IMR-90 (cell line): ENCODE results near the gene NCOA7. TPM values are rescaled to one million over a fixed set of nuclear protein-coding genes. Genes with fewer than 3 reads are reported as not detected.

Experiments used
- ATAC-seq: fragments of 200-7000 bp; cut with Tn5 transposase; 2 replicates; pipeline ENCODE4 v1.9.1; 2020; ENCODE audit warnings: low read depth, mild to moderate bottlenecking, moderate library complexity
- BruUV-seq: library from RNA; stranded (reverse); fragments of 400-500 nt; replicated peaks from 2 replicates; lab custom pipeline; 2021; lab: Mats Ljungman, UMichigan
- CTCF ChIA-PET: fragments of 300-600 bp; formaldehyde crosslinking; extraction: SDS; loops from one replicate; lab custom pipeline; 2021; ENCODE audit warnings: antibody characterized with exemption; lab: Yijun Ruan, JAX
- POLR2A ChIA-PET: fragments of 300-600 bp; sonication (Branson Sonifier 250); formaldehyde crosslinking; loops from one replicate; lab custom pipeline; 2022; ENCODE audit warnings: antibody characterized with exemption; ENCODE audit not compliant: unreplicated experiment; lab: Charles Lee
- DNase-seq: peaks from one replicate; pipeline ENCODE4 v3.0.0; 2013
- H2AFZ ChIP-seq: replicated peaks from 2 replicates; pipeline ENCODE3; 2013; ENCODE audit warnings: low read length, mild to moderate bottlenecking; ENCODE audit not compliant: poor library complexity
- H2AK5ac ChIP-seq: 2 replicates; pipeline ENCODE4 v1.6.1; 2013; ENCODE audit warnings: low read depth, low read length, inconsistent platforms
- H2AK9ac ChIP-seq: replicated peaks from 2 replicates; pipeline ENCODE3; 2013; ENCODE audit warnings: mild to moderate bottlenecking, low read depth, low read length, moderate library complexity; ENCODE audit not compliant: poor library complexity
- H2BK120ac ChIP-seq: 2 replicates; pipeline ENCODE4 v1.6.1; 2013; ENCODE audit warnings: low read depth, low read length, inconsistent platforms
- H2BK15ac ChIP-seq: 3 replicates; pipeline ENCODE4 v1.6.1; 2013; ENCODE audit warnings: low read depth, low read length, inconsistent platforms
- H2BK20ac ChIP-seq: 2 replicates; pipeline ENCODE4 v1.6.1; 2013; ENCODE audit warnings: low read depth, mild to moderate bottlenecking, inconsistent platforms, low read length, moderate library complexity
- H2BK5ac ChIP-seq: 2 replicates; pipeline ENCODE4 v1.6.1; 2013; ENCODE audit warnings: mild to moderate bottlenecking, low read depth, low read length, inconsistent platforms; ENCODE audit not compliant: poor library complexity, severe bottlenecking
- H3K14ac ChIP-seq: replicated peaks from 2 replicates; pipeline ENCODE4 v1.6.1; 2013; ENCODE audit warnings: low read depth, low read length, inconsistent platforms
- H3K18ac ChIP-seq: 2 replicates; pipeline ENCODE4 v1.6.1; 2013; ENCODE audit warnings: low read depth, low read length, control low read depth
- H3K23ac ChIP-seq: 2 replicates; pipeline ENCODE4 v1.6.1; 2013; ENCODE audit warnings: low read depth, low read length, inconsistent platforms
- H3K27ac ChIP-seq: 2 replicates; pipeline ENCODE4 v1.5.1; 2013; ENCODE audit warnings: mild to moderate bottlenecking, control low read depth, low read length; ENCODE audit not compliant: insufficient read depth
- H3K27me3 ChIP-seq: 2 replicates; pipeline ENCODE4 v1.6.1; 2013; ENCODE audit warnings: low read length; ENCODE audit not compliant: control insufficient read depth, insufficient read depth
- H3K36me3 ChIP-seq: 2 replicates; pipeline ENCODE4 v1.6.1; 2013; ENCODE audit warnings: low read length, mixed read lengths; ENCODE audit not compliant: control insufficient read depth, insufficient read depth
- H3K4ac ChIP-seq: 2 replicates; pipeline ENCODE4 v1.6.1; 2013; ENCODE audit warnings: low read depth, low read length, inconsistent platforms
- H3K4me1 ChIP-seq: 2 replicates; pipeline ENCODE4 v1.6.1; 2013; ENCODE audit warnings: low read length, mixed read lengths; ENCODE audit not compliant: control insufficient read depth, insufficient read depth
- H3K4me2 ChIP-seq: 2 replicates; pipeline ENCODE4 v1.6.1; 2013; ENCODE audit warnings: low read depth, mild to moderate bottlenecking, control low read depth, low read length, moderate library complexity
- H3K4me3 ChIP-seq: 2 replicates; pipeline ENCODE4 v1.5.1; 2013; ENCODE audit warnings: low read depth, mild to moderate bottlenecking, control low read depth, low read length, moderate library complexity; ENCODE audit not compliant: insufficient read depth
- H3K56ac ChIP-seq: 2 replicates; pipeline ENCODE4 v1.6.1; 2013; ENCODE audit warnings: low read length, inconsistent platforms; ENCODE audit not compliant: insufficient read depth; ENCODE audit errors: extremely low read depth
- H3K79me1 ChIP-seq, 2 experiments: 2 replicates each; pipeline ENCODE4 v1.6.1; 2013; ENCODE audit warnings: low read length in 2 of 2, inconsistent platforms in 1 of 2, low read depth in 1 of 2
- H3K9ac ChIP-seq: 2 replicates; pipeline ENCODE4 v1.6.1; 2013; ENCODE audit warnings: low read depth, low read length, control low read depth
- H3K9me1 ChIP-seq: 2 replicates; pipeline ENCODE4 v1.6.1; 2013; ENCODE audit warnings: low read length, inconsistent platforms; ENCODE audit not compliant: insufficient read depth
- H3K9me3 ChIP-seq: 2 replicates; pipeline ENCODE4 v1.6.1; 2013; ENCODE audit warnings: low read length; ENCODE audit not compliant: control insufficient read depth, insufficient read depth
- H4K20me1 ChIP-seq: 2 replicates; pipeline ENCODE4 v1.6.1; 2013; ENCODE audit warnings: low read length, inconsistent platforms; ENCODE audit not compliant: insufficient read depth
- H4K5ac ChIP-seq: 2 replicates; pipeline ENCODE4 v1.6.1; 2013; ENCODE audit warnings: mild to moderate bottlenecking, low read depth, low read length, control low read depth
- H4K8ac ChIP-seq, 2 experiments: 2 replicates each; pipeline ENCODE4 v1.6.1; 2013; ENCODE audit warnings: low read depth in 2 of 2, low read length in 2 of 2, control low read depth in 1 of 2, inconsistent platforms in 1 of 2
- H4K91ac ChIP-seq: 2 replicates; pipeline ENCODE4 v1.6.1; 2013; ENCODE audit warnings: low read depth, low read length, inconsistent platforms; ENCODE audit not compliant: insufficient read depth
- BHLHE40 ChIP-seq: fragments of 150-350 bp; IDR thresholded peaks from 2 replicates; pipeline ENCODE4 v1.6.1; 2016; ENCODE audit warnings: mild to moderate bottlenecking, low read depth, low read length
- CEBPB ChIP-seq: IDR thresholded peaks from 2 replicates; pipeline ENCODE4 v1.6.1; 2012; ENCODE audit warnings: low read depth, low read length, improper control_type of control experiment
- CHD1 ChIP-seq: IDR thresholded peaks from 2 replicates; pipeline ENCODE4 v1.6.1; 2012; ENCODE audit warnings: low read depth, low read length, improper control_type of control experiment
- MAFK ChIP-seq: IDR thresholded peaks from 2 replicates; pipeline ENCODE4 v1.6.1; 2012; ENCODE audit warnings: low read depth, low read length, improper control_type of control experiment
- MAZ ChIP-seq: IDR thresholded peaks from 2 replicates; pipeline ENCODE4 v1.6.1; 2012; ENCODE audit warnings: low read depth, mild to moderate bottlenecking, low read length, improper control_type of control experiment, moderate library complexity, borderline replicate concordance
- MXI1 ChIP-seq: IDR thresholded peaks from 2 replicates; pipeline ENCODE4 v1.6.1; 2012; ENCODE audit warnings: low read depth, mild to moderate bottlenecking, low read length, moderate library complexity, borderline replicate concordance
- POLR2A ChIP-seq: IDR thresholded peaks from 2 replicates; pipeline ENCODE4 v1.6.1; 2012; ENCODE audit warnings: mild to moderate bottlenecking, low read depth, low read length
- RAD21 ChIP-seq: IDR thresholded peaks from 2 replicates; pipeline ENCODE4 v1.6.1; 2012; ENCODE audit warnings: low read length, improper control_type of control experiment
- RCOR1 ChIP-seq: IDR thresholded peaks from 2 replicates; pipeline ENCODE4 v1.6.1; 2012; ENCODE audit warnings: mild to moderate bottlenecking, low read length, improper control_type of control experiment; ENCODE audit not compliant: insufficient replicate concordance
- RFX5 ChIP-seq: IDR thresholded peaks from 2 replicates; pipeline ENCODE4 v1.8.0; 2012; ENCODE audit warnings: low read depth, mild to moderate bottlenecking, low read length, moderate library complexity
- SMC3 ChIP-seq: fragments of 150-350 bp; IDR thresholded peaks from 2 replicates; pipeline ENCODE4 v1.6.1; 2016; ENCODE audit warnings: low read depth, mild to moderate bottlenecking, antibody characterized with exemption, low read length, moderate library complexity
- USF2 ChIP-seq: fragments of 150-350 bp; IDR thresholded peaks from 2 replicates; pipeline ENCODE4 v1.6.1; 2017; ENCODE audit warnings: mild to moderate bottlenecking, antibody characterized with exemption, low read length, low read depth
- WGBS, 2 experiments: methylation state at CpG; one replicate each; pipeline versions ENCODE4 v1.1.5 to v1.1.7; 2013; ENCODE audit warnings: missing lambda C conversion rate in 2 of 2; ENCODE audit not compliant: insufficient read length in 1 of 2; ENCODE audit errors: extremely low coverage in 2 of 2; 5-methylcytosine and 5-hydroxymethylcytosine counted together
- dilution Hi-C: fragments of 300-500 bp; cut with HindIII; formaldehyde crosslinking; loops from one replicate; pipeline ENCODE4 v1.14.3; 2018; ENCODE audit warnings: low sequenced_read_pairs; ENCODE audit not compliant: unreplicated experiment
- in situ Hi-C: fragments of 300-500 bp; cut with MboI; formaldehyde crosslinking; loops from 3 replicates; pipeline ENCODE4 v1.14.3; 2019; ENCODE audit warnings: low sequenced_read_pairs, inconsistent platforms, mixed read lengths
- intact Hi-C: fragments of 100-400 bp; cut with micrococcal nuclease; formaldehyde crosslinking; loops from 2 replicates; pipeline ENCODE4 v1.10.0; 2022
- polyA plus RNA-seq, 3 experiments: library from polyadenylated mRNA; depleted of rRNA; stranded (reverse); fragments of >200 nt; gene quantifications; 2 replicates each; pipeline ENCODE4 v1.2.3, GENCODE V29; 2012; ENCODE audit warnings: low replicate concordance in 1 of 3
- total RNA-seq: library from RNA; depleted of rRNA; stranded (reverse); fragments of >200 nt; gene quantifications from 2 replicates; pipeline ENCODE4 v1.2.3, GENCODE V29; 2012
- TF ChIP-seq, protein P1 (sequence below): conservative IDR thresholded peaks from 2 replicates; pipeline ENCODE4 v1.5.1; 2012; ENCODE audit warnings: mild to moderate bottlenecking, low read depth, low read length, improper control_type of control experiment

Gene NCOA7
- total and polyA plus RNA-seq, 2 of the 4 experiments (the other 2 are of a cell fraction) = 12.6 to 12.9 TPM

- no peak overlapping the region for H3K9ac ChIP-seq
- no peaks in the 10 kb centered on the region; the same call in 1 of the 2 replicates for H3K9me3 ChIP-seq
- no peak overlapping the region for H2BK5ac ChIP-seq
- H3K18ac ChIP-seq = no peak overlapping the region
- no peak overlapping the region for H3K23ac ChIP-seq
- in situ Hi-C loops (no loop called here), intact Hi-C loops (no loop called here), dilution Hi-C loops (no loop called here)
- H4K91ac ChIP-seq = no peak overlapping the region
- H3K27me3 ChIP-seq = peaks cover 21% of the 10 kb centered on the region
- H2AK9ac ChIP-seq = no peak overlapping the region
- H2BK15ac ChIP-seq = no peak overlapping the region
- ChIA-PET CTCF (no interaction called here), POLR2A (no interaction called here)
- H2AK5ac ChIP-seq = no peak overlapping the region
- H3K4me3 ChIP-seq = no peak overlapping the region
- H2AFZ ChIP-seq = no peak overlapping the region
- H4K20me1 ChIP-seq = no peaks in the 10 kb centered on the region
- no peak overlapping the region for H3K4ac ChIP-seq
- no peak overlapping the region for H3K4me2 ChIP-seq
- H4K5ac ChIP-seq = no peak overlapping the region
- H3K56ac ChIP-seq = no peak overlapping the region
- ATAC-seq (no peak), DNase-seq (no peak)
- no peaks in the 10 kb centered on the region for H3K4me1 ChIP-seq
- H4K8ac ChIP-seq = no peak overlapping the region
- H3K14ac ChIP-seq = no peak overlapping the region
- no peak overlapping the region for H2BK120ac ChIP-seq
- BruUV-seq = no TSS peak
- H2BK20ac ChIP-seq = no peak overlapping the region
- H3K27ac ChIP-seq = no peak overlapping the region
- TF ChIP-seq CEBPB = no peak
- no peak for TF ChIP-seq MAFK
- TF ChIP-seq CHD1 = no peak
- no peak for TF ChIP-seq RFX5
- TF ChIP-seq POLR2A = no peak
- no peak for TF ChIP-seq USF2
- TF ChIP-seq RCOR1 = no peak
- no peak for TF ChIP-seq BHLHE40
- TF ChIP-seq RAD21 = no peak
- no peak for TF ChIP-seq SMC3
- no peak for TF ChIP-seq MAZ
- TF ChIP-seq, protein P1, sequence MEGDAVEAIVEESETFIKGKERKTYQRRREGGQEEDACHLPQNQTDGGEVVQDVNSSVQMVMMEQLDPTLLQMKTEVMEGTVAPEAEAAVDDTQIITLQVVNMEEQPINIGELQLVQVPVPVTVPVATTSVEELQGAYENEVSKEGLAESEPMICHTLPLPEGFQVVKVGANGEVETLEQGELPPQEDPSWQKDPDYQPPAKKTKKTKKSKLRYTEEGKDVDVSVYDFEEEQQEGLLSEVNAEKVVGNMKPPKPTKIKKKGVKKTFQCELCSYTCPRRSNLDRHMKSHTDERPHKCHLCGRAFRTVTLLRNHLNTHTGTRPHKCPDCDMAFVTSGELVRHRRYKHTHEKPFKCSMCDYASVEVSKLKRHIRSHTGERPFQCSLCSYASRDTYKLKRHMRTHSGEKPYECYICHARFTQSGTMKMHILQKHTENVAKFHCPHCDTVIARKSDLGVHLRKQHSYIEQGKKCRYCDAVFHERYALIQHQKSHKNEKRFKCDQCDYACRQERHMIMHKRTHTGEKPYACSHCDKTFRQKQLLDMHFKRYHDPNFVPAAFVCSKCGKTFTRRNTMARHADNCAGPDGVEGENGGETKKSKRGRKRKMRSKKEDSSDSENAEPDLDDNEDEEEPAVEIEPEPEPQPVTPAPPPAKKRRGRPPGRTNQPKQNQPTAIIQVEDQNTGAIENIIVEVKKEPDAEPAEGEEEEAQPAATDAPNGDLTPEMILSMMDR = no peak
- TF ChIP-seq MXI1 = no peak
- no peaks in the 10 kb centered on the region for H3K79me1 ChIP-seq
- H3K9me1 ChIP-seq = no peaks in the 10 kb centered on the region
- H3K36me3 ChIP-seq = no peaks in the 10 kb centered on the region
- no CpG with 5 or more reads among the region's 2 CpGs for WGBS, 2 experiments
These were observed 49.4 kb upstream of the NCOA7 start for GRCh38 chr6:125741336-125741735.
